Testis (tissue), 2 donors: Measurements from ENCODE around the gene PDE7B.

ENCODE experiments used
- POLR2A ChIP-seq: fragments of 450-650 bp; IDR thresholded peaks from one replicate; pipeline ENCODE4 v1.6.1; 2017; ENCODE audit warnings: antibody characterized with exemption, mild to moderate bottlenecking, moderate library complexity
- TF ChIP-seq, protein P1 (sequence below), 3 experiments: fragments of 450-650 bp in 2 of 3; fragments of 200-600 bp in 1 of 3; sonication (generic) in 1 of 3; IDR thresholded peaks; one replicate each; pipeline ENCODE4 v1.5.1; 2016 to 2019; ENCODE audit warnings: antibody characterized with exemption in 3 of 3, mild to moderate bottlenecking in 2 of 3, moderate library complexity in 1 of 3

GRCh38 chr6:136228814-136229213 lies 377.3 kb downstream of the PDE7B start:
- TF ChIP-seq, protein P1, sequence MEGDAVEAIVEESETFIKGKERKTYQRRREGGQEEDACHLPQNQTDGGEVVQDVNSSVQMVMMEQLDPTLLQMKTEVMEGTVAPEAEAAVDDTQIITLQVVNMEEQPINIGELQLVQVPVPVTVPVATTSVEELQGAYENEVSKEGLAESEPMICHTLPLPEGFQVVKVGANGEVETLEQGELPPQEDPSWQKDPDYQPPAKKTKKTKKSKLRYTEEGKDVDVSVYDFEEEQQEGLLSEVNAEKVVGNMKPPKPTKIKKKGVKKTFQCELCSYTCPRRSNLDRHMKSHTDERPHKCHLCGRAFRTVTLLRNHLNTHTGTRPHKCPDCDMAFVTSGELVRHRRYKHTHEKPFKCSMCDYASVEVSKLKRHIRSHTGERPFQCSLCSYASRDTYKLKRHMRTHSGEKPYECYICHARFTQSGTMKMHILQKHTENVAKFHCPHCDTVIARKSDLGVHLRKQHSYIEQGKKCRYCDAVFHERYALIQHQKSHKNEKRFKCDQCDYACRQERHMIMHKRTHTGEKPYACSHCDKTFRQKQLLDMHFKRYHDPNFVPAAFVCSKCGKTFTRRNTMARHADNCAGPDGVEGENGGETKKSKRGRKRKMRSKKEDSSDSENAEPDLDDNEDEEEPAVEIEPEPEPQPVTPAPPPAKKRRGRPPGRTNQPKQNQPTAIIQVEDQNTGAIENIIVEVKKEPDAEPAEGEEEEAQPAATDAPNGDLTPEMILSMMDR (IDR thresholded peaks at IDR 0.05) = no peak
- TF ChIP-seq POLR2A = no peak
